NCI-H2196 treated with DMSO at 0.1 percent for 48 hours (cell line): ENCODE data around the gene MMRN2.

Source experiments
- DNase-seq: peaks from one replicate; lab custom pipeline; 2025; ENCODE audit not compliant: unreplicated experiment; lab: John Stamatoyannopoulos, UW

The MMRN2 gene

GRCh38 chr10:86898511-86898910 lies 58.9 kb downstream of the MMRN2 start:
- DNase-seq = no peak

- no peak for DNase-seq
Measured at GRCh38 chr10:86889997-86890396, 67.4 kb downstream of the MMRN2 start.

GRCh38 chr10:86888585-86889381 lies 68.6 kb downstream of the MMRN2 start:
- no peak for DNase-seq
